ENCODE data around the gene LDB3. TPM values are rescaled to one million over a fixed set of nuclear protein-coding genes. Genes with fewer than 3 reads are reported as not detected.

Gene LDB3
- total RNA-seq, 1 experiment from 2014 or later, result not detected

DNA sequence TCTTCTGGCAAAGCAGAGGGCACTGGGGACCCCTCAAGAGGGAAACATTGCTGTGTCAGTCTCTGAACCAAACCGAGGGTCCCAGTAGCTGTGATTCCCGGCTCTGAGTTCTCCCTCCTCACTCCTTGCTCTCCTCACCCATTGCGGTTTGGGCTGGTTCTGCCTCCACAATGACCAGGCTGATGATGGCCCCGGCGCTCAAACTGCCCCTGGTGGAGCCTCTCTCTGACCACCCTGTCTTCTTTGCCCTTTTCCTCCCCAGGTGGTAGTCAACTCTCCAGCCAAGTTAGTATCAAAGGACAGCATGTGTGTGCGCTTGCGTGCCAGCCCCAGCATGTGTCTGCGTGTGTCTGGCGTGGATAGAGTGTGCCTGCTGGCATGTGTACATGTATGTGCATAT, 17.1 kb downstream of the LDB3 start:
- no peak for DNase-seq (ENCODE audit: low read depth)

DNA sequence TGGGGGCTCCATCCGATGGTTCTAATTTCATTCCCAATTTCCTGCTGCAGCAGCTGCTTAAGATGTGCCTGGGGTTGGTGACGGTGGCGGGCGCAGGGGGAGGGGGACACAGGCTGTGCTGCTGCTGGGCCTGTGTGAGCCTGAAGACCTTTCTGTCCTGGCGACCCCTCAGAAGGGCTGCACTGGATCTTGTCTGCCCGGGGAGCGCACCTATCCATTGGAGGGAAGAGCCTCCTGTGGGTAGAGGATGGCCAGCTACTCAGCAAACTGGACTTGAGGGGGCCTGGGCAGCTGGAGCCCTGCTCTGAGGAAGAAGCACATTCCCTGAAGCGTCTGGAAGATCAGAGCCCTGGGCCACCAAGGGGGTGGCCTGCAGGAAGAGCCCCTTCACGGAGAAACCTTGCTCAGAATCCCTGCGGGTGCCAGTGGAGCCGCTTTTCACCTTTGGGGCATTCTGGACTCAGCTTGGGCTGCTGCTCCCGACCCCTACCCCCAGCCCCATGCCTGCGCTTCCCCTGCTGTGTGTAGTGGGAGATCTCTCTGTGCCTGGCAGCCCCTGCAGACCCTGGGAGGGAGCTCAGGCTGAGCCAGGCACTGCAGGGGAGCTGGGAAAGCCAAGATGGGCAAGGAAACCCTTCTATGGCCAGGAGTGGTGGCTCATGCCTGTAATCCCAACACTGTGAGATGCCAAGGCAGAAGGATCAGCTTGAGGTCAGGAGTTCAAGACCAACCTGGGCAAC, 17.8 kb downstream of the LDB3 start:
- DNase-seq (ENCODE audit: low read depth), result no peak

DNA sequence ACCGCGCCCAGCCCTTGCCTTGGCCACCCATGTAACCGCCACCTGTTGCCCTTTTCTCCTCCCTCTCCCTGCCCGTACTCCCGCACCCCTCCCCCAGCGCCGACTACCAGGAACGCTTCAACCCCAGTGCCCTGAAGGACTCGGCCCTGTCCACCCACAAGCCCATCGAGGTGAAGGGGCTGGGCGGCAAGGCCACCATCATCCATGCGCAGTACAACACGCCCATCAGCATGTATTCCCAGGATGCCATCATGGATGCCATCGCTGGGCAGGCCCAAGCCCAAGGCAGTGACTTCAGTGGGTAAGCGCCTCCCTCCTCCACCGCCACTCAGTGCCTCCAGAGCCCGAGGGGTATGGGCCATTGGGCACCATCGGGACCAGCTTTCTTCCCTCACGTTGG, 18.7 kb downstream of the LDB3 start:
- DNase-seq (ENCODE audit: low read depth), result no peak

DNA sequence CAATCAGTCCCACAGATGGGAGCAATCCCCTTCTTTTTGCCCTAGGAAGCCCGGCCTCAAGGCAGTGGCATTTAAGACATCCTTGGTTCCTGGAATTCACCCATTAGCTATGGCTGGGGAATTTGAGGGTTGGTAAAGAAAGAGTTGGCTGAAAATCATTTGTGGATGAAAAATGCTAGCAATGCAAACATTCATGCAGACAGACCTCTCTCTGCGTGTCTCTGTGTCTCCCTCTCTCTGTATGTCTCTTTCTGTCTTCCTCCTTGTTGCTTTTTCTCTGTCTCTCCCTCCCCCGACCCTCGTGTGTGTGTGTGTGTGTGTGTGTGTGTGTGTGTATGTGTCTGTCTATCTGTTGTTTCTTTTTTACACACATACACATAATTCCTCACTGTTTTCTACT, 19.4 kb downstream of the LDB3 start:
- DNase-seq (ENCODE audit: low read depth), result no peak

DNA sequence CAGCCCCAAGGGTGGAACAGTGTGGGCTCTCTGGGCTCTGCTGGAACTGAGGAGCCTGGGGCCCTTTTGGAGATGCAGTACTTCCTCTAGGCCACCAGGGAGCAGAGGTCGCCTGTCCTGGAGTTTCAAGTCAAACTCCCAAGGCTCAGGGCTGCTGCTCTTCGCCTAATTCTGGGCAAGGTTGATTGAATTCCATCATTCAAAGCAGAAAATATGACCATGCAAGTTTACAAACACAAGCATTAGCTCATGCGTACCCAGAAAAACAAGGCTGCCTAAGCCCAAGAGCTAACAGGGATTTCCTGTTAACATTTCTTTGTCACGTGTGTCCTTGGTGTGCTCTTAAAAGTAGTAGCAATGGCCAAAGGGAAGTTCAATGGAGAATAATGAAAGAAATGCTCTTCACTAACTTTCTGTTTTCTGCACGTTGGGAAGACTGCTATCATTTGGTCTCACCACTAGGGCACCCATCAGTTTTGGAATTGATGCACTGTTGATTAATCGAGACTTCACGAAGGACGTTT, 20.1 kb downstream of the LDB3 start:
- peak; percentile 62 for DNase-seq (ENCODE audit: low read depth)

DNA sequence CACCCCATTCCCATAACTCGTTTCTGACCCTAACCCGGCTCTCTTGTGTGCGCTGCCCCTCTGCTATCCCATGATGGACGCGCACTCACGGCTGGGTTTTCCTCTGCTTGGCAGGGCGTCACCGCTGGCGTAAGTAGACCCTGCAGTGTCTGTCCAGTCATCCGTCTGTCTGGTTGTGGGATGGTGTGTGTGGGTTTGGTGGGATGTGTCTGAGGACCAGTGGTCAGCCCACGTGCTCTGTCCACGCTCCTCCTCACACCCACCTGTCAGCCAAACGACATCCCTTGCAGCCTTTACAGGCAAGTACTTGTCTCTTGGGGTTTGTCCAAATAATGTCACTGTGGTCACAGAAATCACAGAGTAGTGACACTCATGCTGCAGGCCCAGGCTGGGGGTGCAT, 20.8 kb downstream of the LDB3 start:
- DNase-seq (ENCODE audit: low read depth), result no peak

DNA sequence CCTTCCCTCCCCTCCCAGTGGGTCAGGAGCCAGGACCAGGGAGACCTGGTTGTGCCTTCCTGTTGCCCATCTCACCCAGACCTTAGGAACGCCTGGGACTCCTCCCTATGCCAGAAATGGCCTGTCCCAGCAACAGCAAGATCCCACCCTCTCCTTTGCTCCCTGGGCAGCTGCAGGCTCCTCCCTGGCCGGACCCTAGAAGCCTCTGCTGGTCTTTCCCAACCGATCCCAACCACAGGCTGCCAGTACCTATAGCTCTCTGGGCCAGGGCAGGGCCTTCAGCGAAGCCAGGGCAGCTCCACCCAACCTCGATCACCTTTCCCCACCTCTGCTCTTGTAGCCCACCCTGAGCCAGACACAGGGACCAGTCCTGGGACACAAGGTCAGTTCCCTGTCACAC, 21.9 kb downstream of the LDB3 start:
- no peak for DNase-seq (ENCODE audit: low read depth)

DNA sequence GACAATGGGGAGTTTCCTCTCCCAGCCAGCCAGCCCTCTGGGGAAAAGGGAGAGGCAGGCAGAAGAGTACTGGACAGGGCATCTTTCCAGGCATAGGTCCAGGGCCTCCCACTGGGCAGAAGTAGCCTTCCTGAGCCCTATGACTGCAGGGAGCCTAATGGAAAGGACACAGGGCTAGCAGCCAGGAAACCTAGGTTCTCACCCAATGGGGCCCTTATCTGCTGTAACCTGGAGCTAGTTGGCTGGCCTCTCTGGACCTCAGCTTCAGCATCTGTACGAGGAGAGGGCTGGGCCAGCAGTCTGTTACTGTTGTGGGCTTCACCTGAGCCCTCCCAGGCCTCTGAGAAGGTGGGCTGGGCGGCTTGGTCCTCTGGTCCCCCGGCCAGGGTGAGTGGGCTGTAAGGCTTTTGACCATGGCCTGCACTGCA, 22.4 kb downstream of the LDB3 start:
- no peak for DNase-seq (ENCODE audit: low read depth)

DNA sequence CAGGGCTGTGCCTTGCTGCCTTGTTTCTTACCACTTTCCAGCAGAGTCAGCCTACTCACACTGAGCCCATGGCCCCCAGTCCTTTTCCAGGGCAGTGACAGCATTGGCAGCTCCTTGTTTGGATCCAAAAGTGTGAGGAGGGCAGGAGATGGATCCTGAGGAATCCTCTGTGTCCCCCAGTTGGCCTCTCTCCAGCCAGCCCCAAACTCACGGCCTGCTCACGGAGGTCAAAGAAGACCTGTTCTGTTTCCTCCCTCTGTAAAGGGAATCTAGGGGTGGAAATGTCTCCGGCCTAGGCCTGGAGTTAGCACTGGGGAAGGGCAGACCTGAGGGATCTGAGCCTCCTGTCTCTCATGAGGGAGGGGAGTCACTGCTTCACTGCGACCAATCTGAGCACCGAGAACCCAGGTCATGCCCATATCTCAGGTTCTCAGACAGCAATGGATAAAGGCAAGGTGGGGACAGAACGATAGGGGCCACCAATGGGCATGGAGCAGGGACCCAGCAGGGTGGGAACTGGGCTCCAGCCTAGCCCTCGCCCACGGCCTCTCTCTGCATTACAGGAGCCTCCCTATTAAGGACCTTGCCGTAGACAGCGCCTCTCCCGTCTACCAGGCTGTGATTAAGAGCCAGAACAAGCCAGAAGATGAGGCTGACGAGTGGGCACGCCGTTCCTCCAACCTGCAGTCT, 23.2 kb downstream of the LDB3 start:
- DNase-seq (ENCODE audit: low read depth), result no peak

DNA sequence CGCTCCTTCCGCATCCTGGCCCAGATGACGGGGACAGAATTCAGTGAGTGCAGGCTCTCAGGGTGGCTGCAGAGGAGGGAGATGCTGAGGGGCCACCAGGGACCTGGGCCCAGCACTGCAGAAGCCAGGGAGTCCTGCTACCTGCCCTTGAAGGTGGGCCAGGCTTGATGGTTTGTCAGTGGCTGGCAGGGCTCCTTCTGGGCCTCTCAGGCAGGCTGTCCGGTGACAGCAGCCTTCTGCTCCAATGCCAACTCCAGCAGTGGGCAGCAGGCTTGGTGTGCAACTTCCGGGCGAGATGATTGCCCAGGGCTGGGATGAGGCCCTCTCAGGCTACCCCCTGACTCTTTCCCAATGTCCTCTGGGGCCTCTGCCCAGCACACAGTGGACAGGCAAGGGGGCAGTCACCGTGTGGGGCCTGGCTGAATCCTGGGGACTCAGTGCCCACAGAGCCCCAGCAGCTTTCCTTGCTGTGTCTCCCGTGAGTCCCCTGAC, 23.8 kb downstream of the LDB3 start:
- no peak for DNase-seq (ENCODE audit: low read depth)

DNA sequence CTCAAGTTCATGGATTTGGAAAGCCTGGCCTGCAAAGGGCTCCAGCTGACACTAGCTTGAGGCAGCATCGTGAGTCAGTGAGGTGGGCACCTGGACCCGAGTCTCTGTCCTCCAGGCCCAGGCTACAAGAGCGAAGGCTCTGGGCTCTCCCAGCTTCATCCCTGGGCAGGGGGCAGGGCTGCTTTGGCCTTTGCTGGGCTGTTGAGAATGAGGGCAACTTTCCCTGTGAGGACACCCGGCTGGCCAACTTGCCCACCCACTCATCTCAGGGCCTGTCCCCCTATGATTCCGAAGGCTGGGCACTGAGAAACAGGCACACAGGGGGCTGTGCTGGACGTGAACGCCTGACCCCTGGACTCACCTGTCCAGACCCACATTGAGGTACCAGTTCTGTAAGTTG, 24.4 kb downstream of the LDB3 start:
- no peak for DNase-seq (ENCODE audit: low read depth)

DNA sequence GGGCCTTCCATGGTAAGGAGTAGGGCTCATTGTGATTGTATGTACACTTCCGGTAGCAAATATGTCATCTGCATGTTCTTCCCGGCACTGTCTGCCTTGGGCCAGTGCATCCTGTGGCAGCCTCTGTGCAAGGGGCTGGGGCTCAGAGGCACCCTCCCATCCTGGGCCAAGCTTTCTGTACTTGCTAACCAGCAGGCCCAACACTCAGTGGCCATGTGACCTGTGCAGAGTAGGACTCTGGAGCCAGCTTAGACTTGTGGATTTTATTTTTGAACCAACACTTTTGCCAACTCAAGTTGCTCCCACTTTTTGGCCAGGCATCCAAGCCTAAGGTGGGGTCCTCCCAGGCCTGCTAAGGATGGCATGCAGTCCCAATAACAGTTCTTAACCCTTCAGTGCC, 25.0 kb downstream of the LDB3 start:
- no peak for DNase-seq (ENCODE audit: low read depth)

DNA sequence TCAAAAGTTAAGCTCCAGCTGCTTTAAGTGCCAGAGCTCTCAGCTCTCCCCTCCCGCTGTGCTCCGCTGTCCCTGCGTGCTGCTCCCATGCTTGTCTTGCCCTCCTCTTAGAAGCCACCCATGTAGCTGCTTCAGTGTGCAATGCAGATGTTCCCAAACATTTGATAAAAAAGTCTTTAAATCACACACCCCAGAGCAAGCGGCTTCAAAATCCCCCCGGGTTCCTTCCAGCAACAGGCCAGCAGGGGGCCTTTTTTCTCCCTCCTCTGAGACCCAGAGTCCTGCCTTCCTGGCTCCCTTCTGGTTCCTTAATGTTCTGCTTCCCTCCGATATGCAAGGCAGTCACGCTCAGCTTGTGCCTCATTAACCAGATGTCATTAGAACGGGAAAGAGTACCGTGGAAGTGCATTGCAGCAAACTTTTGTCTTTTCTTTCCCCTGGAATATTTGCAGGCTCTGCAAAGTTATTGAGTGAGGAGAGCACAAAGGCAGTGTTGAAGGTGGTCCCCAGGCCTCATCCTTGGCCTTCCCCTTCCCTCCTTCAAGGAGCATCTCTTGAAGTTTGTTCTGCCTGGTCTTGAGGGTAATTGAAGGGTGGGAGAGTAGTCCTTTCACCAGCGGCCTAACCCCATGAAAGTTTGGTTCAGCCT, 25.5 kb downstream of the LDB3 start:
- DNase-seq (ENCODE audit: low read depth), result peak; percentile 34

DNA sequence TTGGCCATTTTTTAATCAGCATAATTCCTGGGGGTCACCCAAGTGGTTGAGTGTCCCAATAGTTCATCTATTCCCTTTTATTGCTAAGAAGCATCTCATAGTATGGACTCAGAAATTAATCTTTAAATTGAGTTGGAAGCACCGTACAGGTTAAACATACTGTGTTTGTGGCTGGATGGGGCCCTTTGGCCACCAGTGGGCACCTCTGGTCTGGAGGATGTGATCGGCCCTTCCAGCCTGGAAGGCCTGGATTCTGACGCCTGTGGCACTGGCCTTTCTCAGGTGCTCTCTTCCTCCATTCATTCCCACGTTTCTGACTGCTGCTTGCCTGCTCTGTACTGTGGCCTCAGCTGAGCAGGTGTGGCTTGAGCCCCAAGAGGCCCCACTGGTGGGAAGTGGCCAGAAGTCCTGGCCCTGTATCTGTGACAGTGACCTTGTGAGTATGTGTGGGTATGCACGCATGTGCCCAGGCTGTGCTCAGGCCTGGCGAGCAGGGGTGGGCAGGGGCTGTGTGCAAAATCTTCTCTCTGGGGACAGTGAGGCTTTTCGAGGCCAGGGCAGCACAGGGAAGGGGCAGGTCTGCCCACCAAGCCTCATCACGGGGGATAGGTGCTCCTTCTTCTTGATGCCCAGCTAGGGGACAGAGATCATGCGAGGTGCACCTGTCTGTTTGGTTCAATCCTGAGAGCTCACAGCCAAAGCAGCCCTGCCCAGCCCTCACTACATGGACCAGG, 30.1 kb downstream of the LDB3 start:
- DNase-seq (ENCODE audit: low read depth), result no peak

DNA sequence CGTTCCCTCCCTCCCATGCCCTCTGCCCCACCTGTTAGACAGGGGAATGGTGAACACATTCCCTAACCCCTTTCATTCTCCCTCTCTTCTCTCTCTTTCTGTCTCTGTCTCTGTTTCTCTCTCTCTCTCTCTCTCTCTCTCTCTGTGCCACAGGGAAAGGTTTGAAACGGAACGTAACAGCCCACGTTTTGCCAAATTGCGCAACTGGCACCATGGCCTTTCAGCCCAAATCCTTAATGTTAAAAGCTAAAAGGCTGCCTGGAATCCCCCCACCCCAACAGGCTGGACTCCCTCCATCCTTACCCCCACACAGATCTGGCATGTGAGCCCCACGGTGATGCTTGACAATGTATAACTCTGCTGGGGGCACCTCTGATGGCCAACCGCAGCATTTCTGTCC, 30.8 kb downstream of the LDB3 start:
- no peak for DNase-seq (ENCODE audit: low read depth)

DNA sequence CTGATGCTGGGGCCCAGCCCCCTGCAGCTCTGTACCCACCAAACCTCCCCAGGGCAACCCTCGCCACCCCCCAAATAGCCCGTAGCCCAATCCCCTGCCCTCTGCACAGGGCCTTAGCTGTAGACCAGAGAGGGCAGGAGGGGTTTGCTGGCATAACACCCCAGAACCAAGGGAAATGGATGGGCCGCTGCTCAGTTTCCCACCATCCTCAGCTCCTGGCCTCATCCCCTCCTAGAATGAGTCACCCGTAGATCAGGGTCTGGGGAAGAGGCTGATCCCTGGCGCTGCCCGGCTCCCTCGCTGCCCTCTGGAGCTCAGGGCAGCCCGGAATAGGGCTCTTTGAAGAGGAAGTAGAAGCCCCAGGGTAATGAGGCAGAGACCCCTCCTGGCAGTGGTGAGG, 31.2 kb downstream of the LDB3 start:
- peak; percentile 21 for DNase-seq (ENCODE audit: low read depth)

DNA sequence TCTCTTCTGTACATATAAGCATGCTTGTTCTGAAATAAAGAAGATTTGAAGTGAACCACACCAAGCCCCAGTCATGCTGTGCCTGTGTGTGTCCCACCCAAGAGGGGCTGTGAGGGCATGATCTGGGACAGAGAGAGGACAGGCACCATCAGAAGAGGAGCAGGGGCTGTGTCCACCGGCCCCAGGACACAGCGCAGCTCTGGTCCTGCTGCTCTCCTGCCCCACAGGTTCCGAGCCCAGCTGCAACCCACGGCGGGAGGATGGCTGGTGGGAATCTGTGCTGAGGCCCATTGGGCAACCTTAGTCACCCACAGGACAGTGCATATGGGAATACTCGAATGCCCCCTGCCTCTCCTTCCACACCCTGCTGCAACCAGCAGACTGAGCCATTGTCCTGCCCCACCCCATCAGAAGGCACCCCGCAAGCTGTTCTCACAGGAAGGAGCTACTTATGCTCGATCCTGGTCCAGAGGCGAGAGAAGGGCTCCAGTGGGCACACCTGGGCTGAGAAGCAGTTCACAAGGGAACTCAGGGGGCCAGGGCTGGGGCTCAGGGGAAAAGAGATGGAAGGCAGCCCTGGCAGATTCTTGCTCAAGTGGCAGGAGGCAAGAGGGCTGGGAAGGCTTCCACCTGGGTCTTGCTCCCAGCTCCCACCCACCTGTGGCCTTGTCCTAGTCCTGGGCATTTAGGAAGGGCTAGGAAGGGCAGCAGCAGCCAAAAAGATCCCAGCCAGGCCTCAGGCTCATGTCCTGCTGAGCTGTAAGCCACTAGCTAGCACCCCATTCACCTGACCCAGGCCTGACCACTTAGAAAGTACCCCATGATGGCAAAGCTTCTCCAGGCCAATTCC, 31.9 kb downstream of the LDB3 start:
- no peak for DNase-seq (ENCODE audit: low read depth)

DNA sequence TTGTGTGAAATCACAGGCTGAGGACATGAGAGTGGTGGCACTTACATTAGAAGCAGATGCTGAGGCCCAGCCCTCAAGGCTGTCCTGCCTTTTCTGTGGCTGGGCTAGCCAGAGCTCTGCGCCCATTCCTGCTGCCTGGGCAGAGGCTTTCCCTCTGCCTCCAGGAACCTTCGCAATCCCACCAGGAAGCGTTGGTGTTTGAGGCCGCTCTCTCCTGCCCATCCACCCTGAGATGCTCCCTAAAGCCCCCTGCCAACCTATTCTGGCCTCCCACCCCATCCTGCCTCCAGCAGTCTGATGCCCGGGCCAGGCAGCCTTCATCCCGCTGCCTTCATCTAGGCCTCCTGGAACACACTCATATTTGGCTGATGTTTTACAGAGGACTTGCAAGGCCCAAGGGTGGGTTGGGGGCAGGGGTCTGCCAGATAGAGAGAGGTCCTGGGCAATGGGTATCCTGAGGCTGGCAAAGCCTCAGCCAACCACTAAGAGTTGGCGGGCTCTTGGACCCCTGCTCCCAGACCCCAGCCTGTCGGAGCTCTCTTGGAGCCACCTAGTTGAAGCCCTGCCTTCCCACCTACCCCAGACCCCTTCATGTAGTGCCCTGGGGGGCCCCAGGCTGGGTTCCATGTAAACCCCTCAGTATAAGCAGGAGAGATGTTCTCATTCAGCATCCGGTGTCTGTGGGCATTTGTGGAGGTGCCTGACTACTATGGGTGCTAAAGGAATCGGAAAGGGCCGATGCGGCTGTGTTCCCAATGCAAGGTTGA, 32.7 kb downstream of the LDB3 start:
- DNase-seq (ENCODE audit: low read depth), result no peak

DNA sequence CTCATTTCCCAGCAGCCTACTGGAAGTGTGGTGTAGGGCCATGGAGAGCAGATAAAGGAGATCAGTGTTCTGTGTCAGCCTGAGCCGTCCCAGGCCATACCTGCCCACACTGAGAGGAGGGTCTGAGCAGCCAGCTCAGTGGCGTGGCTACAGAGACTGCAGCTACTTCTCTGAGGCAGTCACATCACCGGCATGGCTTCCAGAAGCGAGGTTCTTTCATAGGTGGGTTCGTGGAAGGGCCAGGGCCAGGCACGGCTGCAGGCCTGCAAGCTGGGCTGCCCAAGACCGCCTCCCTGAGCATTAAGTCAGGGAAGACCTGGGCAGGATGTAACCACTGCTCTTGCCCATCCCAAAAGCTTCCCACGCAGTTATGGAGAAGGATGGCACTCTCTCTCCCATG, 34.9 kb downstream of the LDB3 start:
- DNase-seq (ENCODE audit: low read depth), result no peak

DNA sequence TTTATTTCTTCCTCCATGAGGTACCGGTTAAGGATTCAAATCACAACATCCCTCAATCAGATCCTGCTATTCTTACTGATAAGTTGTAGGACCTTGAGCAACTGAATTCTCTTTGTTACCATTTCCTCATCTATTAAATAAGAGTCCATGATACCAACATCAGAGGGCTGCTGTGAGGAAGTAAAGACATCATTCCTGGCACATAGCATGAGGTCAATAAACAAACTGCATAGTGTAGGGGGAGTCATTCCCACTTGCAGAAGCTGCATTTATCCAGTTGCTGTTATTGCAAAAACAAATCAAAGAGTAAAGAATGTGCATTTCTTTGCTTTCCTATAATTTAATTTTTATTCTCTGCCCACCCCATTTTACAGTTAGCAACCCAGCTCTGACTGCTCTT, 36.8 kb downstream of the LDB3 start:
- no peak for DNase-seq (ENCODE audit: low read depth)
